Measurements from ENCODE around the gene NFKBIB. TPM values are rescaled to one million over a fixed set of nuclear protein-coding genes. Genes with fewer than 3 reads are reported as not detected.

Gene NFKBIB
- total RNA-seq, 2 experiments from 2014 or later: 44.7 to 65.7 TPM

GRCh38 chr19:38900202-38900629 is 447 bp downstream of the NFKBIB start:
- CTCF ChIA-PET: interaction anchor here (0.6 to 4.0 kb wide), 10 partner anchors 13 to 581 kb away, joined by 3 to 34 read pairs (median 4); partner anchors contain the start of genes FAM98C, MRPS12 and SARS2
- H3K27ac Mint-ChIP-seq: peak overlapping the region; percentile 92
- H3K27me3 Mint-ChIP-seq: no peaks in the 10 kb centered on the region
- no peak for ATAC-seq
- H3K4me1 Mint-ChIP-seq: peaks cover 40% of the 10 kb centered on the region
- DNase-seq: no peak
- peaks cover 28% of the 10 kb centered on the region for H3K36me3 Mint-ChIP-seq
- H3K9me3 Mint-ChIP-seq (ENCODE audit: low read depth): no peaks in the 10 kb centered on the region
- H3K4me3 Mint-ChIP-seq: peak overlapping the region; percentile 97

- no peaks in the 10 kb centered on the region for H3K9me3 Mint-ChIP-seq (ENCODE audit: low read depth)
- peaks cover 40% of the 10 kb centered on the region for H3K4me1 Mint-ChIP-seq
- H3K27ac Mint-ChIP-seq: peak overlapping the region; percentile 54
- peaks cover 31% of the 10 kb centered on the region for H3K36me3 Mint-ChIP-seq
- ATAC-seq (no peak), DNase-seq (no peak)
- no peaks in the 10 kb centered on the region for H3K27me3 Mint-ChIP-seq
- CTCF ChIA-PET: interaction anchor here (0.6 to 4.0 kb wide), 9 partner anchors 13 to 355 kb away, joined by 3 to 34 read pairs (median 5); partner anchors contain the start of genes MRPS12 and SARS2
- peak overlapping the region; percentile 97 for H3K4me3 Mint-ChIP-seq
Measured at GRCh38 chr19:38900743-38901190, 998 bp downstream of the NFKBIB start.

DNA sequence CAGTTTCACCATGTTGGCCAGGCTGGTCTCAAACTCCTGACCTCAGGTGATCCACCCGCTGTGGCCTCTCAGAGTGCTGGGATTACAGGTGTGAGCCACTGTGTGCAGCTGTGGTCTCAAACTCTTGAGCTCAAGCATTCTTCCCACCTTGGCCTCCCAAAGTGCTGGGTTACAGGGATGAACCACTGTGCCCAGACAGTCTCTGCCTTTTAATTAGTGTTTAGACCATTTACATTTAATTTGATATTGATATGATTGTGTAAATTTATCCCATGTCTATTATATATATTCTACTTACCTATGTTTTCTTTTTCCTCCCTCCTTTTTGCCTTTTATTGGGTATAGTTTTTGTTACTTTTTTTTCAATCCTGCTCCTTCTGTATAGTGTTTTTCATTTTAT is 1.9 kb downstream of the NFKBIB start:
- Mint-ChIP-seq H3K36me3 (peaks cover 34% of the 10 kb centered on the region), H3K4me1 (peaks cover 40% of the 10 kb centered on the region), H3K27me3 (no peaks in the 10 kb centered on the region), H3K27ac (peak overlapping the region; percentile 14), H3K4me3 (peak overlapping the region; percentile 21), H3K9me3 (ENCODE audit: low read depth) (no peaks in the 10 kb centered on the region)
- no peak for DNase-seq
- no peak for ATAC-seq
- CTCF ChIA-PET: interaction anchor here (1.0 to 4.0 kb wide), 4 partner anchors 14 to 268 kb away, joined by 3 to 34 read pairs (median 5); partner anchors contain the start of genes MRPS12 and SARS2

DNA sequence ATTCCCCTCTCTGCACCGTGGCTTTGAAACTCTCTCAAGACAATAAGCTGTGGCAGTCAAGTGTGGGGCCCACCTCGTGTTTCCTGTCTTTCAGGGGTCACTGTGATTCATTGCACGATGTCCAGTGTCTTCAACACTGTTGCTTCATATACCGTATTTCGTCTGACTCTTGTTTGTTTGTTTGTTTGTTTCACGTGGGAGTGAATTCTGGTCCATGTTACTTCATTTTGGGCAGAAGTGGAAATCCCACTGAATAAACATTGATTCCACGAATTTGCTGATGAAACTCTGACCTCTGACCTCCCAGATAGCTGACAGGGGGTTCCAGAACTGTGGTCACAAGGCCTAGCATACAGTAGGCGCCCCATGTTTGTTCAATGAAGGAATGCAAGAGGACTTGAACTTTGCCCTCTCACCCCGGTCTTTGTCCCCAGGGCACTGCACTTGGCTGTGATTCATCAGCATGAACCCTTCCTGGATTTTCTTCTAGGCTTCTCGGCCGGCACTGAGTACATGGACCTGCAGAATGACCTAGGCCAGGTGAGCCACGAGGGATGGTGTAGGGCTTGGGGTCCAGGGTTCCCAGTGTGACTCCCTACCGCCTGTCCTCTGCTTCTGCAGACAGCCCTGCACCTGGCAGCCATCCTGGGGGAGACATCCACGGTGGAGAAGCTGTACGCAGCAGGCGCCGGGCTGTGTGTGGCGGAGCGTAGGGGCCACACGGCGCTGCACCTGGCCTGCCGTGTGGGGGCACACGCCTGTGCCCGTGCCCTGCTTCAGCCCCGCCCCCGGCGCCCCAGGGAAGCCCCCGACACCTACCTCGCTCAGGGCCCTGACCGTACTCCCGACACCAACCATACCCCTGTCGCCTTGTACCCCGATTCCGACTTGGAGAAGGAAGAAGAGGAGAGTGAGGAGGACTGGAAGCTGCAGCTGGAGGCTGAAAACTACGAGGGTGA is 5.1 kb downstream of the NFKBIB start:
- peaks cover 27% of the 10 kb centered on the region for H3K4me1 Mint-ChIP-seq
- CTCF ChIA-PET: interaction anchor here (1.3 to 1.4 kb wide), 2 partner anchors 17 to 25 kb away, joined by 6 to 9 read pairs; partner anchors contain the start of genes MRPS12 and SARS2
- H3K27ac Mint-ChIP-seq: no peak overlapping the region
- no peak for DNase-seq
- no peak overlapping the region for H3K4me3 Mint-ChIP-seq
- H3K27me3 Mint-ChIP-seq: no peaks in the 10 kb centered on the region
- no peak for ATAC-seq
- H3K36me3 Mint-ChIP-seq: peaks cover 54% of the 10 kb centered on the region
- peaks cover 4% of the 10 kb centered on the region for H3K9me3 Mint-ChIP-seq (ENCODE audit: low read depth)

DNA sequence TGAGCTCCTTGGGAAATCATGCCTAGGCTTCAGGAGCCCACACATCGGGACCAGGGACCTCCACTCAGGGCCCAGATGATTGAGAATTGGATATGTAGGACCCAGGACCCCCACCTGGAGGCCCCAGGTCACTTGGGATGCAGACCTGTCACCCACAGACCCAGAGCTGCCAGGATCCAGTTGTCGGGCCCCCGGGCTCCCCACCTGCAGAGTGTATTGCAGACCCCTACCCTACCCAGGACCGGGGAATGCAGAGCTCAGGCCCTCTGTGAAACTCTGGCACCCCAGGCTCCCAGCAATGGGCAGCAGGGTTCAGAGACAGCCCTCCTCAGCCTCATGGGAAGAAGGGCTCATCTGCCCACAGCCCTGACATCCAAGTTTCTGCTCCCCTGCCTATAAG is 5.9 kb downstream of the NFKBIB start:
- no peak for DNase-seq
- Mint-ChIP-seq H3K27me3 (no peaks in the 10 kb centered on the region), H3K9me3 (ENCODE audit: low read depth) (peaks cover 4% of the 10 kb centered on the region), H3K27ac (no peak overlapping the region), H3K36me3 (peaks cover 53% of the 10 kb centered on the region), H3K4me1 (peaks cover 22% of the 10 kb centered on the region), H3K4me3 (no peak overlapping the region)
- CTCF ChIA-PET: interaction anchor here (1.3 to 1.8 kb wide), 4 partner anchors 18 to 136 kb away, joined by 3 to 9 read pairs (median 5); partner anchors contain the start of genes MRPS12 and SARS2
- ATAC-seq: no peak

DNA sequence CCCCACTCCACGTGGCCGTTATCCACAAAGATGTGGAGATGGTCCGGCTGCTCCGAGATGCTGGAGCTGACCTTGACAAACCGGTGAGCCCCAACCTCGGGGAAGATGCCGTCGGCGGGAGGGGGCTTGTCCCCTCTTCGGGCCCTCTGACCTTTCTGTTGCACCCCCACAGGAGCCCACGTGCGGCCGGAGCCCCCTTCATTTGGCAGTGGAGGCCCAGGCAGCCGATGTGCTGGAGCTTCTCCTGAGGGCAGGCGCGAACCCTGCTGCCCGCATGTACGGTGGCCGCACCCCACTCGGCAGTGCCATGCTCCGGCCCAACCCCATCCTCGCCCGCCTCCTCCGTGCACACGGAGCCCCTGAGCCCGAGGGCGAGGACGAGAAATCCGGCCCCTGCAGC is 7.5 kb downstream of the NFKBIB start:
- Mint-ChIP-seq H3K36me3 (peaks cover 47% of the 10 kb centered on the region), H3K4me3 (no peak overlapping the region), H3K27ac (no peak overlapping the region), H3K27me3 (no peaks in the 10 kb centered on the region), H3K4me1 (peaks cover 11% of the 10 kb centered on the region), H3K9me3 (ENCODE audit: low read depth) (peaks cover 4% of the 10 kb centered on the region)
- DNase-seq (no peak), ATAC-seq (no peak)
- CTCF ChIA-PET: interaction anchor here (1.8 to 2.1 kb wide), 2 partner anchors 20 to 50 kb away, joined by 3 to 9 read pairs; no protein-coding TSS in a partner anchor

GRCh38 chr19:38907670-38908069 is 7.9 kb downstream of the NFKBIB start:
- Mint-ChIP-seq H3K4me3 (no peak overlapping the region), H3K4me1 (peaks cover 15% of the 10 kb centered on the region), H3K9me3 (ENCODE audit: low read depth) (peaks cover 4% of the 10 kb centered on the region), H3K27me3 (no peaks in the 10 kb centered on the region), H3K36me3 (peaks cover 46% of the 10 kb centered on the region), H3K27ac (no peak overlapping the region)
- CTCF ChIA-PET: interaction anchor here (1.0 to 2.1 kb wide), 2 partner anchors 20 to 23 kb away, joined by 4 to 9 read pairs; partner anchors contain the start of genes MRPS12 and SARS2
- DNase-seq (no peak), ATAC-seq (no peak)

GRCh38 chr19:38908911-38909310 is 9.1 kb downstream of the NFKBIB start:
- CTCF ChIA-PET: interaction anchor here (1.0 to 2.1 kb wide), 2 partner anchors 9 to 21 kb away, joined by 3 to 9 read pairs; partner anchors contain the start of genes NFKBIB and SIRT2
- DNase-seq (no peak), ATAC-seq (no peak)
- Mint-ChIP-seq H3K27me3 (no peaks in the 10 kb centered on the region), H3K4me3 (no peak overlapping the region), H3K27ac (peak overlapping the region; percentile 9), H3K4me1 (peaks cover 16% of the 10 kb centered on the region), H3K9me3 (ENCODE audit: low read depth) (peaks cover 4% of the 10 kb centered on the region), H3K36me3 (peaks cover 40% of the 10 kb centered on the region)

GRCh38 chr19:38910488-38910887 is 10.7 kb downstream of the NFKBIB start:
- CTCF ChIA-PET: no interaction called here
- Mint-ChIP-seq H3K4me3 (no peak overlapping the region), H3K4me1 (peaks cover 9% of the 10 kb centered on the region), H3K27ac (no peak overlapping the region), H3K27me3 (no peaks in the 10 kb centered on the region), H3K36me3 (peaks cover 28% of the 10 kb centered on the region), H3K9me3 (ENCODE audit: low read depth) (peaks cover 4% of the 10 kb centered on the region)
- ATAC-seq (no peak), DNase-seq (no peak)

DNA sequence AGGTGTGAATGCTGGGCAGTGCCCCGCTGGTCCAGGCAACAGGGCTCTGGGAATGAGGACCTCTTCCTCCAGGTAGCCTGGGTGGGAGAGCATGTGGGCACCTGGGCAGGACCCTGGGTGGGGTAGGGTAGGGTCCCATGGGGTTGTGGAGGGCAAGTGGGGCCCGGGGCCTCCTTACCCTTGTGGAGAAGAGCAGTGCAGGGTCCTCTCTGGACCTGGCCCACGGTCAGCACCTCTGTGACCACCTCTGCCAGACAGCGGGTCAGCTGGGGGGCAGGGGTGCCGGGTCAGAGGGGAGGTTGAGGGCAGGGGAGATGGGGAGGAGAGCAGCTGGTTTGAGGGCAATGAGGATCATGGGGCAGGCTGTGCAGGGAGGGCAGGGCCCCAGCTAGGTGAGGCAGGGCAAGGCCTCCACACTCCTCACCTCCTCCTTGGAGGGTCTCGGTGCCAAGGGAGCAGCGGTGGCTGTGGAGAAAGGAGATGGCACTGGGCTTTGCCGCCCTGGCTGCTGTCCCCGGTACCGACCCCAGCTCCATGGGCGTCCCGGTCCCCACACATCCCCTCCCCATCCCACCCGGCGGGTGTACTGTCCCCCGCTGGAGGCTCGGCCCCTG is 11.7 kb downstream of the NFKBIB start:
- Mint-ChIP-seq H3K27ac (no peak overlapping the region), H3K9me3 (ENCODE audit: low read depth) (peaks cover 4% of the 10 kb centered on the region), H3K4me3 (no peak overlapping the region), H3K36me3 (peaks cover 26% of the 10 kb centered on the region), H3K4me1 (peaks cover 9% of the 10 kb centered on the region), H3K27me3 (no peaks in the 10 kb centered on the region)
- CTCF ChIA-PET: interaction anchor here (1.0 kb wide), 1 partner anchor 19 kb away, joined by 3 read pairs; the partner anchor contains the start of genes MRPS12 and SARS2
- DNase-seq (no peak), ATAC-seq (no peak)

- Mint-ChIP-seq H3K36me3 (peaks cover 13% of the 10 kb centered on the region), H3K4me1 (peaks cover 9% of the 10 kb centered on the region), H3K27me3 (no peaks in the 10 kb centered on the region), H3K4me3 (no peak overlapping the region), H3K9me3 (ENCODE audit: low read depth) (no peaks in the 10 kb centered on the region), H3K27ac (no peak overlapping the region)
- DNase-seq: no peak
- CTCF ChIA-PET: interaction anchor here (1.0 to 1.6 kb wide), 4 partner anchors 11 to 26 kb away, joined by 3 to 7 read pairs (median 3); partner anchors contain the start of genes MRPS12 and SARS2
- no peak for ATAC-seq
Measured at GRCh38 chr19:38912600-38913514, 13.1 kb downstream of the NFKBIB start.

GRCh38 chr19:38913958-38914357 is 14.2 kb downstream of the NFKBIB start:
- Mint-ChIP-seq H3K27ac (no peak overlapping the region), H3K4me3 (no peak overlapping the region), H3K27me3 (no peaks in the 10 kb centered on the region), H3K9me3 (ENCODE audit: low read depth) (no peaks in the 10 kb centered on the region), H3K4me1 (peaks cover 9% of the 10 kb centered on the region), H3K36me3 (peaks cover 6% of the 10 kb centered on the region)
- ATAC-seq (no peak), DNase-seq (no peak)
- CTCF ChIA-PET: interaction anchor here (1.0 to 1.6 kb wide), 5 partner anchors 10 to 28 kb away, joined by 3 to 7 read pairs (median 3); partner anchors contain the start of genes MRPS12, NFKBIB and SARS2

Data from activated CD8-positive, alpha-beta memory T cell treated with anti-CD3 and anti-CD28 coated beads, Interleukin-2, amount 10 ng/mL, durations not matched to agents 7 days and 5 days (primary cell).